ENCODE measurements around the gene WDR31.
"Not testable (repeated sequence)": the region's sequence is repeated elsewhere in the genome, so short reads cannot be mapped to it uniquely, and the experiment has no call there.

Gene WDR31

GRCh38 chr9:113368348-113368981 is 28.4 kb upstream of the WDR31 start:
- Histone ChIP-seq H3K4me3 (ENCODE audit: control insufficient read depth in 1 of 7, extremely low read depth in 1 of 7, insufficient read depth in 4 of 7, low read depth in 2 of 7, low read length in 6 of 7) (no peak overlapping the region), H3K27me3 (replicated peaks in 2 of 5; ENCODE audit: control insufficient read depth in 4 of 5, insufficient read depth in 5 of 5, low read length in 4 of 5) (no peaks in the 10 kb centered on the region), H3K9me3 (ENCODE audit: control extremely low read depth in 1 of 5, control insufficient read depth in 4 of 5, insufficient read depth in 2 of 5, low read depth in 1 of 5, low read length in 4 of 5) (no peaks in the 10 kb centered on the region), H3K36me3 (ENCODE audit: control insufficient read depth in 4 of 4, insufficient read depth in 4 of 4, low read length in 3 of 4) (peaks cover 4 to 60% (median 32%) of the 10 kb centered on the region in 4 experiments), H3K27ac (ENCODE audit: insufficient read depth in 1 of 2, low read depth in 1 of 2, low read length in 2 of 2, poor library complexity in 1 of 2, severe bottlenecking in 2 of 2) (no peak overlapping the region), H3K4me1 (ENCODE audit: control extremely low read depth in 1 of 4, control insufficient read depth in 4 of 4, insufficient read depth in 4 of 4, low read length in 3 of 4) (peaks cover 0 to 2% (median 0%) of the 10 kb centered on the region in 4 experiments)
- WGBS (ENCODE audit: insufficient coverage) = 96% methylated on average over 4 of the region's 5 CpGs
- DNase-seq = no peak
- POLR2A ChIA-PET = no interaction called here
- CTCF ChIA-PET = interaction anchor here (0.6 to 1.6 kb wide), 3 partner anchors 9 to 148 kb away, joined by 3 to 5 read pairs (median 5); partner anchors contain the start of gene HDHD3

DNA sequence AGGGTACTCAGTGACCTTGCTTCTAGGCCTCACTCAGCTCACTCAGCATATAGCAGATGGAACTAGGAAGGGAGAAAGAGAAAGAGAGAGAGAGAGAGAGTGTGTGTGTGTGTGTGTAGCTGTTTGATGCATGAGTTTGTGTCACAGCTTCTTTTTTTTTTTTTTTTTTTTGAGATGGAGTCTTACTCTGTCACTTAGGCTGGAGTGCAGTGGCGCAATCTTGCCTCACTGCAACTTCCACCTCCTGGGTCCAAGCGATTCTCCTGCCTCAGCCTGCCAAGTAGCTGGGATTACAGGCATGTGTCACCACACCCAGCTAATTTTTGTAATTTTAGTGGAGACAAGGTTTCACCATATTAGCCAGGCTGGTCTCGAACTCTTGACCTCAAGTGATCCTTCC is 25.6 kb upstream of the WDR31 start:
- CTCF ChIA-PET = interaction anchor here (0.7 to 7.2 kb wide), 3 partner anchors 9 to 65 kb away, joined by 3 to 48 read pairs (median 7); partner anchors contain the start of gene BSPRY
- peak in 1 of 3 donors; percentile 18 for DNase-seq

GRCh38 chr9:113364951-113365350 is 24.9 kb upstream of the WDR31 start:
- no CpG with 5 or more reads among the region's 1 CpG for WGBS (ENCODE audit: insufficient coverage)
- Histone ChIP-seq H3K4me3 (ENCODE audit: control insufficient read depth in 1 of 7, extremely low read depth in 1 of 7, insufficient read depth in 4 of 7, low read depth in 2 of 7, low read length in 6 of 7) (no peak overlapping the region), H3K27me3 (replicated peaks in 2 of 5; ENCODE audit: control insufficient read depth in 4 of 5, insufficient read depth in 5 of 5, low read length in 4 of 5) (no peaks in the 10 kb centered on the region), H3K9me3 (ENCODE audit: control extremely low read depth in 1 of 5, control insufficient read depth in 4 of 5, insufficient read depth in 2 of 5, low read depth in 1 of 5, low read length in 4 of 5) (no peaks in the 10 kb centered on the region), H3K36me3 (ENCODE audit: control insufficient read depth in 4 of 4, insufficient read depth in 4 of 4, low read length in 3 of 4) (peaks cover 10 to 71% (median 35%) of the 10 kb centered on the region in 4 experiments), H3K4me1 (ENCODE audit: control extremely low read depth in 1 of 4, control insufficient read depth in 4 of 4, insufficient read depth in 4 of 4, low read length in 3 of 4) (no peaks in the 10 kb centered on the region), H3K27ac (ENCODE audit: insufficient read depth in 1 of 2, low read depth in 1 of 2, low read length in 2 of 2, poor library complexity in 1 of 2, severe bottlenecking in 2 of 2) (no peak overlapping the region)
- DNase-seq = no peak
- ChIA-PET POLR2A (no interaction called here), CTCF (interaction anchor here (0.7 to 7.2 kb wide), 4 partner anchors 8 to 66 kb away, joined by 3 to 48 read pairs (median 6); partner anchors contain the start of gene BSPRY)

More for the DNA sequence above, 25.6 kb upstream of the WDR31 start:
- H3K27ac ChIP-seq (ENCODE audit: insufficient read depth in 1 of 2, low read depth in 1 of 2, low read length in 2 of 2, poor library complexity in 1 of 2, severe bottlenecking in 2 of 2); H3K4me3 ChIP-seq (ENCODE audit: control insufficient read depth in 1 of 7, extremely low read depth in 1 of 7, insufficient read depth in 4 of 7, low read depth in 2 of 7, low read length in 6 of 7); H3K4me1 ChIP-seq (ENCODE audit: control extremely low read depth in 1 of 4, control insufficient read depth in 4 of 4, insufficient read depth in 4 of 4, low read length in 3 of 4); H3K9me3 ChIP-seq (ENCODE audit: control extremely low read depth in 1 of 5, control insufficient read depth in 4 of 5, insufficient read depth in 2 of 5, low read depth in 1 of 5, low read length in 4 of 5); H3K27me3 ChIP-seq (replicated peaks in 2 of 5; ENCODE audit: control insufficient read depth in 4 of 5, insufficient read depth in 5 of 5, low read length in 4 of 5): not testable (repeated sequence)
- H3K36me3 ChIP-seq (ENCODE audit: control insufficient read depth in 4 of 4, insufficient read depth in 4 of 4, low read length in 3 of 4) = peaks cover 7 to 70% (median 30%) of the 10 kb centered on the region in 4 experiments
- POLR2A ChIA-PET = interaction anchor here (0.6 kb wide), 2 partner anchors 9 to 71 kb away, joined by 3 read pairs; no protein-coding TSS in a partner anchor
- WGBS (ENCODE audit: insufficient coverage) = 90% methylated on average over 2 of the region's 3 CpGs

DNA sequence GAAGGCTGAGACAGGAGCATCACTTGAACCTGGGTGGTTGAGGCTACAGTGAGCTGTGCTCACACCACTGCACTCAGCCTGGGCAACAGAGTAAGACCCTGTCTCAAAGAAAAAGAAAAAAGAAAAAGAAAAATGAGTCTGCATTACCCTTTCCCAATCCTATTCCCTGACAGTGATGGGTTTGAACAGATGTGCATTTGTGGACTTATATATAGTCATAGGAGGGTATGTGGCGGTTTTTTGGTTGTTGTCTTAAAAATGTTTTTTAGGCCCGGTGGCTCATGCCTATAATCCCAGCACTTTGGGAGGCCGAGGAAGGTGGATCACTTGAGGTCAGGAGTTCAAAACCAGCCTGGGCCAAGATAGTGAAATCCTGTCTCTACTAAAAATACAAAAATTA is 23.3 kb upstream of the WDR31 start:
- 100% methylated on average over 3 of the region's 3 CpGs for WGBS (ENCODE audit: insufficient coverage)
- Histone ChIP-seq H3K4me1 (ENCODE audit: control extremely low read depth in 1 of 4, control insufficient read depth in 4 of 4, insufficient read depth in 4 of 4, low read length in 3 of 4) (no peaks in the 10 kb centered on the region), H3K4me3 (ENCODE audit: control insufficient read depth in 1 of 7, extremely low read depth in 1 of 7, insufficient read depth in 4 of 7, low read depth in 2 of 7, low read length in 6 of 7) (no peak overlapping the region), H3K36me3 (ENCODE audit: control insufficient read depth in 4 of 4, insufficient read depth in 4 of 4, low read length in 3 of 4) (peaks cover 10 to 69% (median 27%) of the 10 kb centered on the region in 4 experiments), H3K27ac (ENCODE audit: insufficient read depth in 1 of 2, low read depth in 1 of 2, low read length in 2 of 2, poor library complexity in 1 of 2, severe bottlenecking in 2 of 2) (no peak overlapping the region), H3K27me3 (replicated peaks in 2 of 5; ENCODE audit: control insufficient read depth in 4 of 5, insufficient read depth in 5 of 5, low read length in 4 of 5) (no peaks in the 10 kb centered on the region), H3K9me3 (ENCODE audit: control extremely low read depth in 1 of 5, control insufficient read depth in 4 of 5, insufficient read depth in 2 of 5, low read depth in 1 of 5, low read length in 4 of 5) (no peaks in the 10 kb centered on the region)
- ChIA-PET CTCF (interaction anchor here (0.9 to 7.2 kb wide), 2 partner anchors 13 to 27 kb away, joined by 3 to 48 read pairs; partner anchors contain the start of gene BSPRY), POLR2A (no interaction called here)
- no peak for DNase-seq

DNA sequence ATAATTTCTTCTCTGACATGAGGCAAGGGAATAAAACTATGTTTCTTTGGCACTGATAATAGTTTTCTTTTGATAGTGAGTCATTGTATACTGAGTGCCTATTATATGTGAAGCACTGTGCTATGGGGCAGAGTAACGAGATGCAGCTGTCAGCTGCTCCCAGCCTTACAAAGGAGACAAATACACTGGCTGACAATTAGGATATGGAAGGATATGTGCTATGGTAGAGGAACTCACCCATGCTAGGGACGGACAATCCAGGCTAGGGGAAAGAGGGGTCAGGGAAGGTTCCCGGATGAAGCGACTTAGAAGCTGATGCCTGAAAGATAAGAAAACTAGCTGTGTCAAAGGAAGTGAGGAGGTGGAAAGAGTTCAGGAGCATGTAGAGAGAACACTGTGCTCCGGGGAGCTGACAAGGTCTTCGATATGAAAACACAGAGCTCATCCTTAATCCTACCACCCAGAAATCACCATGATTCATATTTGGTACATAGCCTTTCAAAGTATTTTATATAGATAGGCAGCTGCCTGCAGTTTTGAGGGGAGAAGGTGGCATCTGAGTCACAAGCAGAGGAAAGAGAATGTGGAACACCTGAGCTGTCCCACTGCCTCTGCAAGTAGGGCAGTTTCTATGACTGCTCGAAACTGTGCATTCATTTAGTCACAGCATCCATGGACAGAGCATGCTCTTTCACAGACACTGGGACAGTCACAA is 21.4 kb upstream of the WDR31 start:
- Histone ChIP-seq H3K27me3 (replicated peaks in 2 of 5; ENCODE audit: control insufficient read depth in 4 of 5, insufficient read depth in 5 of 5, low read length in 4 of 5) (no peaks in the 10 kb centered on the region), H3K36me3 (ENCODE audit: control insufficient read depth in 4 of 4, insufficient read depth in 4 of 4, low read length in 3 of 4) (peaks cover 9 to 68% (median 23%) of the 10 kb centered on the region in 4 experiments), H3K9me3 (ENCODE audit: control extremely low read depth in 1 of 5, control insufficient read depth in 4 of 5, insufficient read depth in 2 of 5, low read depth in 1 of 5, low read length in 4 of 5) (no peaks in the 10 kb centered on the region), H3K4me3 (ENCODE audit: control insufficient read depth in 1 of 7, extremely low read depth in 1 of 7, insufficient read depth in 4 of 7, low read depth in 2 of 7, low read length in 6 of 7) (no peak overlapping the region), H3K27ac (ENCODE audit: insufficient read depth in 1 of 2, low read depth in 1 of 2, low read length in 2 of 2, poor library complexity in 1 of 2, severe bottlenecking in 2 of 2) (no peak overlapping the region), H3K4me1 (ENCODE audit: control extremely low read depth in 1 of 4, control insufficient read depth in 4 of 4, insufficient read depth in 4 of 4, low read length in 3 of 4) (no peaks in the 10 kb centered on the region)
- DNase-seq = no peak
- CTCF ChIA-PET = interaction anchor here (1.5 to 7.2 kb wide), 2 partner anchors 11 to 46 kb away, joined by 6 to 48 read pairs; partner anchors contain the start of gene BSPRY
- 95% methylated on average over 3 of the region's 7 CpGs for WGBS (ENCODE audit: insufficient coverage)
- POLR2A ChIA-PET = no interaction called here

DNA sequence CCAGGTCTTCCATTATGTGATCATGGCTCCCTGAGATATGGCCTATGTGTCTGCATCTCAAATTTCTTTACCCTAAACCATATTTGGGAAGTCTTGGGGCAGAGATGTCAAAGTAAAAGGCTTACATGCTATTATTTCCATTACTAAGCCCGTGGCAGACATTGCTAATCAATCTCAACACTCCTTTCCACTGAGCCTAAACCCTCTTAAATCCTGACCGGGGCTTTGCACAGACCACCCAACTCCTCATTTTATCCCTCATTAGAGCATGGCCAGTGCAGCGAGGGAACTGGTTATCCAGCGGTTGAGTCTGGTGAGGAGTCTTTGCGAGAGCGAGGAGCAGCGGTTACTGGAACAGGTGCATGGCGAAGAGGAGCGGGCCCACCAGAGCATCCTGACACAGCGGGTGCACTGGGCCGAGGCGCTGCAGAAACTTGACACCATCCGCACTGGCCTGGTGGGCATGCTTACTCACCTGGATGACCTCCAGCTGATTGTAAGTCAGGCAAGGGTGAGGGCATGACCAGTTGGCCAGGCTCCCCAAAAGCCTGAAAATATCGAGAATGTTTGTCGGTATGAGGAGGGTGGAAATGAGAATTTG is 20.3 kb upstream of the WDR31 start:
- ChIA-PET CTCF (interaction anchor here (7.2 kb wide), 1 partner anchor 10 kb away, joined by 48 read pairs; the partner anchor contains the start of gene BSPRY), POLR2A (no interaction called here)
- H3K9me3 ChIP-seq (ENCODE audit: control extremely low read depth in 1 of 5, control insufficient read depth in 4 of 5, insufficient read depth in 2 of 5, low read depth in 1 of 5, low read length in 4 of 5) = no peaks in the 10 kb centered on the region
- WGBS (ENCODE audit: insufficient coverage) = 96% methylated on average over 15 of the region's 15 CpGs
- no peaks in the 10 kb centered on the region for H3K27me3 ChIP-seq (replicated peaks in 2 of 5; ENCODE audit: control insufficient read depth in 4 of 5, insufficient read depth in 5 of 5, low read length in 4 of 5)
- peaks cover 9 to 69% (median 21%) of the 10 kb centered on the region in 4 experiments for H3K36me3 ChIP-seq (ENCODE audit: control insufficient read depth in 4 of 4, insufficient read depth in 4 of 4, low read length in 3 of 4)
- DNase-seq = no peak
- no peak overlapping the region for H3K27ac ChIP-seq (ENCODE audit: insufficient read depth in 1 of 2, low read depth in 1 of 2, low read length in 2 of 2, poor library complexity in 1 of 2, severe bottlenecking in 2 of 2)
- no peaks in the 10 kb centered on the region for H3K4me1 ChIP-seq (ENCODE audit: control extremely low read depth in 1 of 4, control insufficient read depth in 4 of 4, insufficient read depth in 4 of 4, low read length in 3 of 4)
- H3K4me3 ChIP-seq (ENCODE audit: control insufficient read depth in 1 of 7, extremely low read depth in 1 of 7, insufficient read depth in 4 of 7, low read depth in 2 of 7, low read length in 6 of 7) = no peak overlapping the region

Measured in common myeloid progenitor, CD34-positive (primary cell).